GM12874 (cell line): ENCODE data around the gene TREML1.

Source experiments
- CTCF ChIP-seq: IDR thresholded peaks from 2 replicates; pipeline ENCODE4 v1.5.1; 2011; ENCODE audit warnings: low read depth, mild to moderate bottlenecking, control low read depth, low read length, moderate library complexity; ENCODE audit not compliant: insufficient read depth

The TREML1 gene

GRCh38 chr6:41162687-41163418, 8.7 kb upstream of the TREML1 start, which contains the start of gene TREM2:
Gene TREM2 (minus strand): TSS chr6:41163116. CDS start chr6:41163082, 34 bp downstream.
- TF ChIP-seq CTCF = no peak

GRCh38 chr6:41161851-41162552, 7.9 kb upstream of the TREML1 start:
- no peak for TF ChIP-seq CTCF

- no peak for TF ChIP-seq CTCF
These were observed 7.2 kb upstream of the TREML1 start for GRCh38 chr6:41161380-41161779.

- no peak for TF ChIP-seq CTCF
These were observed 6.8 kb upstream of the TREML1 start for GRCh38 chr6:41160933-41161332.

GRCh38 chr6:41159415-41160082, 5.4 kb upstream of the TREML1 start:
- no peak for TF ChIP-seq CTCF

- no peak for TF ChIP-seq CTCF
These were observed 3.2 kb upstream of the TREML1 start for GRCh38 chr6:41157323-41157722.

GRCh38 chr6:41156771-41157170, 2.6 kb upstream of the TREML1 start:
- TF ChIP-seq CTCF = no peak
